ENCODE results near the gene MRM3.

GRCh38 chr17:797236-797840, 15.2 kb downstream of the MRM3 start:
- no peak for TF ChIP-seq CTCF (IDR thresholded peaks at IDR 0.05 in 8 of 11, conservative IDR thresholded peaks at IDR 0.05 in 3 of 11)
- no peak for TF ChIP-seq POLR2A (IDR thresholded peaks at IDR 0.05)
- peak; percentile 7 to 60 (median 54) for TF ChIP-seq POLR2AphosphoS5 (IDR thresholded peaks at IDR 0.05)

Data from spleen (tissue), 7 donors.